Measurements from ENCODE around the gene LIN9. TPM values are rescaled to one million over a fixed set of nuclear protein-coding genes. Genes with fewer than 3 reads are reported as not detected.

Gene LIN9
- total and polyA plus RNA-seq, 4 donors = 6.2 to 9.6 (median 7.6) TPM

DNA sequence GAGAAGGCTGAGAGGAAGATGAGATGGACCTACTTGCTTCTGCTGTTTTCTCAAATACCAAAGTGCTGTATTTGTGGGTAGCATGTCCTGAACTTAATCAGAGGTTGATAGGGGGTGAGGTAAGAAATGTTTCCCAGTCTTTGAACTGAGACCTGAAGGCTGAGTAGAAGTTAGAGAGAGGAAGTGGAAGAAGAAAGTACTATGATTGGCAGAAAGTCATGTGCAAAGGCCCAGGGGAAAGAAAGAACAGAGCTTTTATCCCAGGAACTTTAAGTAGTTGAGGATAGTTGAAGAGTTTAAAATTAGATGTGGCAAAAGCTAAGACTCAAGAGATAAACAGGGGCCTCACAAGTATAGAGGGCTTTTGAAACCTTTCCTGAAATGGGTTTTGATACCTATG, 15.5 kb upstream of the LIN9 start:
- H3K27ac ChIP-seq (ENCODE audit: low read depth, low read length) = no peak overlapping the region
- H3K36me3 ChIP-seq (ENCODE audit: control insufficient read depth, insufficient read depth, low read length) = no peaks in the 10 kb centered on the region
- no peak for DNase-seq (ENCODE audit: low read depth in 4 of 6, low spot score in 6 of 6)
- H3K27me3 ChIP-seq (ENCODE audit: control insufficient read depth, insufficient read depth, low read length) = no peaks in the 10 kb centered on the region
- no peaks in the 10 kb centered on the region for H3K4me1 ChIP-seq (ENCODE audit: control insufficient read depth, insufficient read depth, low read length)
- no peaks in the 10 kb centered on the region for H3K9me3 ChIP-seq (ENCODE audit: control insufficient read depth, insufficient read depth, low read length)
- no peak overlapping the region for H3K4me3 ChIP-seq (ENCODE audit: low read depth, low read length)

DNA sequence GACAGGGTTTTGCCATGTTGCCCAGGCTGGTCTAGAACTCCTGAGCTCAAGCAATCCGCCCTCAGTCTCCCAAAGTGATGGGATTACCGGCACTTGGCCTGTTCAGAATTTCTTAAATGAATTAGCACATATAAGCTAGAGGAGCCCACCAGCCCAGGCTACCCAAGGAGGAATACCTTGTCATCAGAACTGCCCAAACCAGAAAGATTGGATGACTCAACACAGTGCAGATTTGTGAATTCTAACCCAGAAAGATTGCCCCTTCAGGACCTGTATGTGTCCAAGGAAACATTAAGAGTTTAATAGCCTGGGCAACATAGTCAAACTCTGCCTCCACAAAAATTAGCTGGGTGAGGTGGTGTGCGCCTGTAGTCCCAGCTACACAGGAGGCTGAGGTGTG, 14.0 kb upstream of the LIN9 start:
- WGBS (ENCODE audit: insufficient coverage) = 100% methylated on average over 1 of the region's 3 CpGs
- no peaks in the 10 kb centered on the region for H3K36me3 ChIP-seq (ENCODE audit: control insufficient read depth, insufficient read depth, low read length)
- no peaks in the 10 kb centered on the region for H3K4me1 ChIP-seq (ENCODE audit: control insufficient read depth, insufficient read depth, low read length)
- no peak overlapping the region for H3K27ac ChIP-seq (ENCODE audit: low read depth, low read length)
- H3K4me3 ChIP-seq (ENCODE audit: low read depth, low read length) = no peak overlapping the region
- no peak for DNase-seq (ENCODE audit: low read depth in 4 of 6, low spot score in 6 of 6)
- H3K27me3 ChIP-seq (ENCODE audit: control insufficient read depth, insufficient read depth, low read length) = no peaks in the 10 kb centered on the region
- H3K9me3 ChIP-seq (ENCODE audit: control insufficient read depth, insufficient read depth, low read length) = no peaks in the 10 kb centered on the region

DNA sequence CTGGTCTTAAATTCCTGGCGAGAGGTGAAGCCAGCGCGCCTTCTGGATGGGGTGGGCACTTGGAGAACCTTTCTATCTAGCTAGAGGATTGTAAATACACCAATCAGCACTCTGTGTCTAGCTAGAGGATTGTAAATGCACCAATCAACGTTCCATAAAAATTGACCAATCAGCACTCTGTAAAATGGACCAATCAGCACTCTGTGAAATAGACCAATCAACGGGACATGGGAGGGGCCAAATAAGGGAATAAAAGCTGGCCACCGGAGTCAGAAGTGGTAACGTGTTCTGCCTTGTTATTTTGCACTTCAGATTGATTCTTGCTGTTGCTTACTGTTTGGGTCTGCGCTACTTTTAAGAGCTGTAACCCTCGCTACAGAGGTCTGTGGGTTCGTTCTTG, 12.0 kb upstream of the LIN9 start:
- WGBS (ENCODE audit: insufficient coverage) = 89% methylated on average over 6 of the region's 10 CpGs
- DNase-seq (ENCODE audit: low read depth in 4 of 6, low spot score in 6 of 6) = no peak
- no peak overlapping the region for H3K27ac ChIP-seq (ENCODE audit: low read depth, low read length)
- no peaks in the 10 kb centered on the region for H3K36me3 ChIP-seq (ENCODE audit: control insufficient read depth, insufficient read depth, low read length)
- H3K9me3 ChIP-seq (ENCODE audit: control insufficient read depth, insufficient read depth, low read length) = no peaks in the 10 kb centered on the region
- H3K4me3 ChIP-seq (ENCODE audit: low read depth, low read length) = no peak overlapping the region
- H3K27me3 ChIP-seq (ENCODE audit: control insufficient read depth, insufficient read depth, low read length) = no peaks in the 10 kb centered on the region
- no peaks in the 10 kb centered on the region for H3K4me1 ChIP-seq (ENCODE audit: control insufficient read depth, insufficient read depth, low read length)

DNA sequence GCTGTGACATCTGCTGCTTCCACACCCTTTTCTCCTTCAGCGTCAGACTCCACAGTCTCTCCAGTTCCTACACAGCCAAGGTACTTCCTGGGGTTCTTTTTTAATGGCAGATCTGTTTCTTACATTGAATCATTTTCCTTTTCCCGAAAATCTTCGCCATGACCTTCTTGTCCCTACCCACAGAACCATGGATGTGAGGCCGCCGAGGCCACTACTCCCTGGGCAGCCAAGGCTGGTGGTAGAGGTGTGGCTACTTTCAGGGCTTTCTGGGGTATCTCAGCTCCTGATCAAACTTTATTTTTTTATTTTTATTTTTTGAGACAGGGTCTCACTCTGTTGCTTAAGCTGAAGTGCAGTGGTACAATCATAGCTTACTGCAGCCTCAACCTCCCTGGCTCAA, 9.5 kb upstream of the LIN9 start:
- H3K36me3 ChIP-seq (ENCODE audit: control insufficient read depth, insufficient read depth, low read length) = no peaks in the 10 kb centered on the region

DNA sequence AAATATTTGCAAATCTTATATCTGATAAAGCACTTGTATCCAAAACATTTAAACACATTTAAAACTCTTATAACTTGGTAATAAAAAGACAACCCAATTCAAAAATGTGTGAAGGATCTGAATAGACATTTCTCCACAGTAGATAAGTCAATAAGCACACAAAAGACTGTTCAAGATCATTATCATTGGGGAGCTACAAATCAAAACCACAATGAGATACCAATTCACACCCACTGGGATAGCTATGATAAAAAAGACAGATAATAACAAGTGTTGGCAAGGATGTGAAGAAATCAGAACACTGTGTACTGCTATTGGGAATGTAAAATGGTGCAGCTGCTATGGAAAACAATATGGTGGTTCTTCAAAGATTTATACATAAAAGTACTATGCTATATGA, 5.1 kb upstream of the LIN9 start:
- no peaks in the 10 kb centered on the region for H3K36me3 ChIP-seq (ENCODE audit: control insufficient read depth, insufficient read depth, low read length)
- no peak for DNase-seq (ENCODE audit: low read depth in 4 of 6, low spot score in 6 of 6)
- H3K4me1 ChIP-seq (ENCODE audit: control insufficient read depth, insufficient read depth, low read length) = no peaks in the 10 kb centered on the region
- no peak overlapping the region for H3K4me3 ChIP-seq (ENCODE audit: low read depth, low read length)
- no peaks in the 10 kb centered on the region for H3K9me3 ChIP-seq (ENCODE audit: control insufficient read depth, insufficient read depth, low read length)
- no peak overlapping the region for H3K27ac ChIP-seq (ENCODE audit: low read depth, low read length)
- no peaks in the 10 kb centered on the region for H3K27me3 ChIP-seq (ENCODE audit: control insufficient read depth, insufficient read depth, low read length)

More for the DNA sequence above, 9.5 kb upstream of the LIN9 start:
- Histone ChIP-seq H3K27me3 (ENCODE audit: control insufficient read depth, insufficient read depth, low read length) (no peaks in the 10 kb centered on the region), H3K27ac (ENCODE audit: low read depth, low read length) (no peak overlapping the region), H3K9me3 (ENCODE audit: control insufficient read depth, insufficient read depth, low read length) (no peaks in the 10 kb centered on the region), H3K4me1 (ENCODE audit: control insufficient read depth, insufficient read depth, low read length) (no peaks in the 10 kb centered on the region), H3K4me3 (ENCODE audit: low read depth, low read length) (no peak overlapping the region)
- 100% methylated on average over 1 of the region's 5 CpGs for WGBS (ENCODE audit: insufficient coverage)
- no peak for DNase-seq (ENCODE audit: low read depth in 4 of 6, low spot score in 6 of 6)

DNA sequence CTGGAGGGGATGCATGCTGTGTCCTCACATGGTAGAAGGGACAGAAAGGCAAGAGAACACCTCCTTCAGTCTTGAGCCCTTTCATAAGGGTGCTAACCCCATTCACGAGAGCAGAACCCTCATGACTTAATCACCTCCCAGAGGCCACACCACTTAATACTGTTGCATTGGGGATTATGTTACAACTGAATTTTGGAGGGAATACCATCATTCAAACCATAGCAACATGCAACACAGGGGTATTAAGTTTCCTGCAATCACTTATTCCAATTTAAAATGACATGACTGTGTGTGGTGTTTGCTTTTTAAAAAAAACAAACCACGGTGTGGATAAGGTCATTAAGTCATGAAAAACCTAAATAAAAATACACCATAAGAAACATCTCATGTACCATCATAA, 3.1 kb upstream of the LIN9 start:
- no peak for DNase-seq (ENCODE audit: low read depth in 4 of 6, low spot score in 6 of 6)
- Histone ChIP-seq H3K27me3 (ENCODE audit: control insufficient read depth, insufficient read depth, low read length) (no peaks in the 10 kb centered on the region), H3K27ac (ENCODE audit: low read depth, low read length) (no peak overlapping the region), H3K36me3 (ENCODE audit: control insufficient read depth, insufficient read depth, low read length) (peaks cover 3% of the 10 kb centered on the region), H3K4me1 (ENCODE audit: control insufficient read depth, insufficient read depth, low read length) (peaks cover 6% of the 10 kb centered on the region), H3K9me3 (ENCODE audit: control insufficient read depth, insufficient read depth, low read length) (no peaks in the 10 kb centered on the region), H3K4me3 (ENCODE audit: low read depth, low read length) (no peak overlapping the region)
- no CpG with 5 or more reads among the region's 2 CpGs for WGBS (ENCODE audit: insufficient coverage)

DNA sequence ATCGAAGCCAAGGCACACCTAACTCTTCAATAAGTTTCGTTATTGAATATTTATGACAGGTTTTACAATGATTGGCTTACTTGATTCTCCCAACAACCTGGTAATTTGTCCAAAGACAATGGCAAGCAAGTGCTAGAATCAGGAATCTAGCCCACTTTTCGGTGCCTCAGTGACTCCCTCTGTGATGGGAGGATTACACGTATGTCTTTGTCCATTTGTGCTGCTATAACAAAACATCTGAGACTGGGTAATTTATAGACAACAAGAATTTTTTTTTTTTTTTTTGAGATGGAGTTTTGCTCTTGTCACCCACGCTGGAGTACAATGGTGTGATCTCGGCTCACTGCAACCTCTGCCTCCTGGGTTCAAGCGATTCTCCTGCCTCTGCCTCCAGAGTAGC, 2.4 kb upstream of the LIN9 start:
- Histone ChIP-seq H3K4me1 (ENCODE audit: control insufficient read depth, insufficient read depth, low read length) (peaks cover 6% of the 10 kb centered on the region), H3K4me3 (ENCODE audit: low read depth, low read length) (no peak overlapping the region), H3K27ac (ENCODE audit: low read depth, low read length) (no peak overlapping the region), H3K9me3 (ENCODE audit: control insufficient read depth, insufficient read depth, low read length) (no peaks in the 10 kb centered on the region), H3K27me3 (ENCODE audit: control insufficient read depth, insufficient read depth, low read length) (no peaks in the 10 kb centered on the region), H3K36me3 (ENCODE audit: control insufficient read depth, insufficient read depth, low read length) (peaks cover 3% of the 10 kb centered on the region)
- no peak for DNase-seq (ENCODE audit: low read depth in 4 of 6, low spot score in 6 of 6)
- 100% methylated on average over 4 of the region's 7 CpGs for WGBS (ENCODE audit: insufficient coverage)

DNA sequence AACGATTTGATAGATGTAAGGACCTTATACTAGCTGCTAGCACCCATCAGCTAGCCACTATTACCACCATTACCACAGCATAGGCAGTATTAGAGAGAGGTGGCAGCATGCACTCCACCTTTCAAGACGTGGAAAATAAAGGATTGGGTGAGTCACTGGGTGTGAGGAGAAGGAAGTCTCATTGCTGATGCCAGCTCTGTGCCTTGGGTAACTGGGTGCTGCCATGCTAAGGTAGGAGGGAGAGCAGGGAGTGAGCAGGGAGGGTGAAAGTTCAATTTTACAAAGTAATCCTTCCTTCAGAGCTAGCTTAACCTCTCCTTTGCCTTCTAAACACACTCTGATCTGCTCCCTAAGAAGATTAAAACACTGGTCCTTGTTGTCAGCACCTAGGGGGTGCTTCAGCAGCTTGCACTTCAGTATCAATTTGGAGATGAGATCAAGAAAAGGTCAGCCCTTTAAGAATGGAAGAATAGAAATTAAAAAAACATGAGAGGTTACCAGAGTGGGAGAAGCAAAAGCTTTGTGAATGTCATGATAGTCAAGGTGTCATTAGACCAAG, 1.8 kb upstream of the LIN9 start:
- Histone ChIP-seq H3K36me3 (ENCODE audit: control insufficient read depth, insufficient read depth, low read length) (peaks cover 3% of the 10 kb centered on the region), H3K27me3 (ENCODE audit: control insufficient read depth, insufficient read depth, low read length) (no peaks in the 10 kb centered on the region), H3K9me3 (ENCODE audit: control insufficient read depth, insufficient read depth, low read length) (no peaks in the 10 kb centered on the region), H3K4me1 (ENCODE audit: control insufficient read depth, insufficient read depth, low read length) (peaks cover 6% of the 10 kb centered on the region), H3K4me3 (ENCODE audit: low read depth, low read length) (no peak overlapping the region), H3K27ac (ENCODE audit: low read depth, low read length) (no peak overlapping the region)
- no peak for DNase-seq (ENCODE audit: low read depth in 4 of 6, low spot score in 6 of 6)
- WGBS (ENCODE audit: insufficient coverage) = 50% methylated on average over 1 of the region's 2 CpGs

DNA sequence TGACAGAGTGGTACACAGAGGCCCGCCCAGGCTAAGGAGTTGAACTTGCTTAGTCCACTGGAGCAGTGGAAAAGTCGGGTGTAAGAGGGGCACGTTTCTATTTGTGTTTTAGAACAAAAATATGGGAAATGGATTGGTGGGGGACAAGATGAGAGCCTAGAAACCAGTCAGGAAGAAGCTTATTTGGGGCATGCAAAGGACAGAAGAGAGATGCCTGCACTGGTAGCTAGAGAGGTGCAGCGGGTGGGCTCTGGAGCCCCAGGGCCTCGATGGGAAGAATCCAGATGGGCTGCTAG, 1.2 kb upstream of the LIN9 start:
- H3K9me3 ChIP-seq (ENCODE audit: control insufficient read depth, insufficient read depth, low read length) = no peaks in the 10 kb centered on the region
- H3K4me3 ChIP-seq (ENCODE audit: low read depth, low read length) = no peak overlapping the region
- peaks cover 3% of the 10 kb centered on the region for H3K36me3 ChIP-seq (ENCODE audit: control insufficient read depth, insufficient read depth, low read length)
- WGBS (ENCODE audit: insufficient coverage) = 72% methylated on average over 5 of the region's 5 CpGs
- peaks cover 6% of the 10 kb centered on the region for H3K4me1 ChIP-seq (ENCODE audit: control insufficient read depth, insufficient read depth, low read length)
- no peaks in the 10 kb centered on the region for H3K27me3 ChIP-seq (ENCODE audit: control insufficient read depth, insufficient read depth, low read length)
- DNase-seq (ENCODE audit: low read depth in 4 of 6, low spot score in 6 of 6) = no peak
- H3K27ac ChIP-seq (ENCODE audit: low read depth, low read length) = no peak overlapping the region

DNA sequence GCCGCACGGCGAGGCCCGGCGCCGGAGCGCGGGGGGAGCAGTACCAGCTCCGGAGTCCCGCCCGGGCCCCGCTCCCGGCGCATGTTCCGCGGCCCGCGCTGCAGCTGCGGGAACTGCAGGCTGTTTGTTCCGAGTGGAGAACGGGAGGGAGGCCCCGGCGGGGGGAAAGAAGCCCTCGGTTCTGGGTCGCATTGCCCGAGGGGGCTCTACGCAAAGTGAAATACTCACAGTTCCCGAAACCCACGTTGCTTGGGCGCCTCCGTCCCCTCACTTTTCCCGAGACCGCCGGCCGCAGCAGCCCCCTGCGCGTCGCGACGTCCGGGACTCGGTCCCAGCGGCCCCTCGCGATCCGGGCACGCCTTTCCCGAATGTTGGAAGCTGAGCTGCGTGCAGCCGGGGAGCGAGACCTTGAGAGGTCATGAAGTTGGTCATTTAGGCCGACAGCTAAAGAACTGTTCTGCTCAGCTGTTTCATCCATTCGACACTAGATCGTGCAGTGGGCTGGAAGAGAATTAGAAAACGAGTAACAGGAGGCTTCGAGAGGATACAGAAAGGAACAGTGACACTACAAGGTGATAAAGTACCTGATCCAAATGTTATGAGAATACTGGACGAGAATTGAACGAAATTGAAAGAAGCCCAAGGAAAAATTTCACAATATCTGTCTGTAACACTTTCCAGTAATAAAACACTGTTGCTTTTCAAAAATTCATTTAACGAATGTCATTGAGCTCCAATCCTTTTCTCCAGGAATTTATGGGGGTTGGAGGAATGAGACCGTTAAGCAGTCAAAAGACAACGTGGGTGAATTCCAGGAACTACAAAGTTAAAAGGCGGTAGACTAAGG, 657 bp upstream of the LIN9 start:
- Histone ChIP-seq H3K4me1 (ENCODE audit: control insufficient read depth, insufficient read depth, low read length) (peaks cover 6% of the 10 kb centered on the region), H3K27ac (ENCODE audit: low read depth, low read length) (peak overlapping the region; percentile 53), H3K4me3 (ENCODE audit: low read depth, low read length) (peak overlapping the region; percentile 55), H3K36me3 (ENCODE audit: control insufficient read depth, insufficient read depth, low read length) (peaks cover 3% of the 10 kb centered on the region), H3K9me3 (ENCODE audit: control insufficient read depth, insufficient read depth, low read length) (no peaks in the 10 kb centered on the region), H3K27me3 (ENCODE audit: control insufficient read depth, insufficient read depth, low read length) (no peaks in the 10 kb centered on the region)
- 2% methylated on average over 56 of the region's 62 CpGs for WGBS (ENCODE audit: insufficient coverage)
- peak in 5 of 6 donors; percentile 2 to 57 (median 23) for DNase-seq (ENCODE audit: low read depth in 4 of 6, low spot score in 6 of 6)

All from spinal cord (tissue), 10 donors.